ENCODE measurements around the gene SHANK3.

GRCh38 chr22:50676180-50676636 lies 3.6 kb downstream of the SHANK3 start:
- TF ChIP-seq CTCF (conservative IDR thresholded peaks at IDR 0.05; ENCODE audit: low read depth, low read length) (no peak), MAZ (IDR thresholded peaks at IDR 0.05; ENCODE audit: borderline replicate concordance, low read depth, low read length) (no peak), MAFK (IDR thresholded peaks at IDR 0.05; ENCODE audit: low read depth, low read length) (no peak), POLR2A (IDR thresholded peaks at IDR 0.05; ENCODE audit: low read depth, low read length) (no peak), USF2 (IDR thresholded peaks at IDR 0.05; ENCODE audit: low read depth, low read length) (no peak)

Data from IMR-90 (cell line).